Astrocyte (in vitro differentiated cells and primary cell): ENCODE results near the gene FBXW9. TPM values are rescaled to one million over a fixed set of nuclear protein-coding genes. Genes with fewer than 3 reads are reported as not detected.

Source experiments
- DNase-seq: peaks from one replicate; pipeline ENCODE4 v3.0.0-alpha.2; 2010; ENCODE audit warnings: low read depth
- FAIRE-seq: peaks from 2 replicates; lab custom pipeline; 2011; peaks lifted over from hg19 to GRCh38; lab: Jason Lieb, UNC
- H2AFZ ChIP-seq: 2 replicates; pipeline ENCODE4 v1.6.0; 2012; ENCODE audit warnings: low read depth, low read length, inconsistent platforms
- H3K27ac ChIP-seq: 2 replicates; pipeline ENCODE4 v1.5.1; 2011; ENCODE audit warnings: low read depth, low read length, inconsistent platforms
- H3K27me3 ChIP-seq: 2 replicates; pipeline ENCODE4 v1.6.0; 2011; ENCODE audit warnings: low read length, inconsistent platforms; ENCODE audit not compliant: insufficient read depth
- H3K36me3 ChIP-seq: 2 replicates; pipeline ENCODE4 v1.5.1; 2011; ENCODE audit warnings: low read length, inconsistent platforms; ENCODE audit not compliant: insufficient read depth
- H3K4me1 ChIP-seq: 2 replicates; pipeline ENCODE4 v1.5.1; 2011; ENCODE audit warnings: low read length, inconsistent platforms; ENCODE audit not compliant: insufficient read depth
- H3K4me2 ChIP-seq: 2 replicates; pipeline ENCODE4 v1.6.0; 2012; ENCODE audit warnings: low read length, inconsistent platforms
- H3K4me3 ChIP-seq: 2 replicates; pipeline ENCODE4 v1.5.1; 2011; ENCODE audit warnings: low read depth, mild to moderate bottlenecking, low read length, inconsistent platforms; ENCODE audit not compliant: insufficient read depth
- H3K79me2 ChIP-seq: 2 replicates; pipeline ENCODE4 v1.6.0; 2012; ENCODE audit warnings: mild to moderate bottlenecking, low read length, inconsistent platforms; ENCODE audit not compliant: insufficient read depth
- H3K9ac ChIP-seq: 2 replicates; pipeline ENCODE4 v1.6.0; 2012; ENCODE audit warnings: mild to moderate bottlenecking, low read length, inconsistent platforms
- H3K9me3 ChIP-seq: 2 replicates; pipeline ENCODE4 v1.5.1; 2012; ENCODE audit warnings: low read depth, mild to moderate bottlenecking, low read length, inconsistent platforms; ENCODE audit not compliant: insufficient read depth
- H4K20me1 ChIP-seq: 2 replicates; pipeline ENCODE4 v1.6.0; 2012; ENCODE audit warnings: low read length, inconsistent platforms; ENCODE audit not compliant: insufficient read depth
- H3K27ac Mint-ChIP-seq: one replicate; pipeline ENCODE4 v1.8.0; 2021; ENCODE audit warnings: mild to moderate bottlenecking, mixed read lengths; ENCODE audit not compliant: unreplicated experiment
- H3K27me3 Mint-ChIP-seq: one replicate; pipeline ENCODE4 v1.8.0; 2021; ENCODE audit warnings: low read depth, mixed read lengths; ENCODE audit not compliant: unreplicated experiment
- H3K36me3 Mint-ChIP-seq: one replicate; pipeline ENCODE4 v1.8.0; 2021; ENCODE audit warnings: low read depth, mixed read lengths; ENCODE audit not compliant: unreplicated experiment
- H3K4me1 Mint-ChIP-seq: one replicate; pipeline ENCODE4 v1.8.0; 2021; ENCODE audit warnings: low read depth, mixed read lengths; ENCODE audit not compliant: unreplicated experiment
- H3K4me3 Mint-ChIP-seq: one replicate; pipeline ENCODE4 v1.8.0; 2021; ENCODE audit warnings: mild to moderate bottlenecking, moderate library complexity, mixed read lengths; ENCODE audit not compliant: unreplicated experiment
- H3K9me3 Mint-ChIP-seq: one replicate; pipeline ENCODE4 v1.8.0; 2021; ENCODE audit warnings: mild to moderate bottlenecking, mixed read lengths; ENCODE audit not compliant: unreplicated experiment
- CTCF ChIP-seq: IDR thresholded peaks from 2 replicates; pipeline ENCODE4 v1.5.1; 2011; ENCODE audit warnings: low read depth, mild to moderate bottlenecking, inconsistent platforms, low read length, moderate library complexity; ENCODE audit not compliant: insufficient read depth
- EZH2 ChIP-seq: IDR thresholded peaks from 2 replicates; pipeline ENCODE4 v1.6.1; 2012; ENCODE audit warnings: mild to moderate bottlenecking, low read length, inconsistent platforms; ENCODE audit not compliant: insufficient read depth
- total RNA-seq: library from RNA; stranded (reverse); gene quantifications from 2 replicates; pipeline ENCODE4 v1.2.1, GENCODE V29; 2021

Gene FBXW9
- total RNA-seq, 1 donor from 2014 or later, result 9.9 TPM

- Mint-ChIP-seq H3K9me3 (no peaks in the 10 kb centered on the region), H3K4me3 (no peak overlapping the region), H3K4me1 (no peaks in the 10 kb centered on the region), H3K27ac (no peak overlapping the region), H3K36me3 (peaks cover 2% of the 10 kb centered on the region), H3K27me3 (no peaks in the 10 kb centered on the region)
- no peaks in the 10 kb centered on the region for H3K9me3 ChIP-seq
- H4K20me1 ChIP-seq, result peaks cover 42% of the 10 kb centered on the region
- H3K4me2 ChIP-seq, result no peak overlapping the region
- H2AFZ ChIP-seq, result no peak overlapping the region
- H3K36me3 ChIP-seq, result peaks cover 34% of the 10 kb centered on the region
- no peak for FAIRE-seq
- no peak for DNase-seq
- H3K4me1 ChIP-seq, result no peaks in the 10 kb centered on the region
- peaks cover 21% of the 10 kb centered on the region for H3K79me2 ChIP-seq
- H3K4me3 ChIP-seq, result no peak overlapping the region
- no peaks in the 10 kb centered on the region for H3K27me3 ChIP-seq
- TF ChIP-seq EZH2 (no peak), CTCF (no peak)
- H3K27ac ChIP-seq, result no peak overlapping the region
- no peak overlapping the region for H3K9ac ChIP-seq
Observed at GRCh38 chr19:12708641-12709040, 12.2 kb upstream of the FBXW9 start.

GRCh38 chr19:12706332-12706718, 9.9 kb upstream of the FBXW9 start:
- Histone ChIP-seq H3K9me3 (no peaks in the 10 kb centered on the region), H3K27ac (no peak overlapping the region), H3K4me2 (no peak overlapping the region), H3K27me3 (no peaks in the 10 kb centered on the region), H3K4me3 (no peak overlapping the region), H3K9ac (no peak overlapping the region), H2AFZ (no peak overlapping the region), H3K36me3 (peaks cover 38% of the 10 kb centered on the region), H4K20me1 (peaks cover 47% of the 10 kb centered on the region), H3K79me2 (peaks cover 16% of the 10 kb centered on the region), H3K4me1 (no peaks in the 10 kb centered on the region)
- Mint-ChIP-seq H3K36me3 (peaks cover 9% of the 10 kb centered on the region), H3K27ac (no peak overlapping the region), H3K9me3 (no peaks in the 10 kb centered on the region), H3K4me3 (no peak overlapping the region), H3K4me1 (no peaks in the 10 kb centered on the region), H3K27me3 (no peaks in the 10 kb centered on the region)
- FAIRE-seq, result no peak
- DNase-seq, result no peak
- no peak for TF ChIP-seq EZH2
- no peak for TF ChIP-seq CTCF

GRCh38 chr19:12705654-12706331, 9.4 kb upstream of the FBXW9 start:
- DNase-seq (no peak), FAIRE-seq (no peak)
- Histone ChIP-seq H2AFZ (no peak overlapping the region), H3K36me3 (peaks cover 35% of the 10 kb centered on the region), H3K27me3 (no peaks in the 10 kb centered on the region), H3K9ac (no peak overlapping the region), H3K4me1 (no peaks in the 10 kb centered on the region), H3K4me2 (no peak overlapping the region), H3K4me3 (no peak overlapping the region), H3K79me2 (peaks cover 16% of the 10 kb centered on the region), H3K9me3 (no peaks in the 10 kb centered on the region), H4K20me1 (peaks cover 44% of the 10 kb centered on the region), H3K27ac (no peak overlapping the region)
- Mint-ChIP-seq H3K36me3 (peaks cover 9% of the 10 kb centered on the region), H3K27me3 (no peaks in the 10 kb centered on the region), H3K9me3 (no peaks in the 10 kb centered on the region), H3K4me3 (no peak overlapping the region), H3K27ac (no peak overlapping the region), H3K4me1 (no peaks in the 10 kb centered on the region)
- TF ChIP-seq EZH2 (no peak), CTCF (no peak)
